PFSK-1 (cell line): ENCODE data around the gene GTPBP1.
A peak's percentile ranks its signal among the peaks of the same experiment; 100 is the strongest.

Source experiments
- FOXP2 ChIP-seq: optimal IDR thresholded peaks from 2 replicates; pipeline ENCODE3; 2011; ENCODE audit warnings: borderline replicate concordance, control low read depth, inconsistent platforms; ENCODE audit not compliant: insufficient read depth; ENCODE audit errors: extremely low read length, extremely low read depth
- POLR2AphosphoS5 ChIP-seq: IDR thresholded peaks from 2 replicates; pipeline ENCODE4 v1.6.1; 2012; ENCODE audit warnings: low read depth, mild to moderate bottlenecking, control low read depth, low read length, moderate library complexity
- SIN3A ChIP-seq: IDR thresholded peaks from 2 replicates; pipeline ENCODE4 v1.6.1; 2012; ENCODE audit warnings: mild to moderate bottlenecking, low read length, moderate library complexity, borderline replicate concordance; ENCODE audit not compliant: insufficient read depth
- TAF1 ChIP-seq: IDR thresholded peaks from 2 replicates; pipeline ENCODE4 v1.6.1; 2012; ENCODE audit warnings: low read length, control low read depth, borderline replicate concordance; ENCODE audit not compliant: insufficient read depth
- TF ChIP-seq, protein P1 (sequence below), 2 experiments: IDR thresholded peaks; 2 replicates each; pipeline versions ENCODE4 v1.6.1 to v1.8.0; 2011 to 2012; ENCODE audit warnings: low read depth in 2 of 2, low read length in 2 of 2, control low read depth in 1 of 2, inconsistent platforms in 1 of 2, mild to moderate bottlenecking in 1 of 2, moderate library complexity in 1 of 2; ENCODE audit not compliant: insufficient read depth in 1 of 2

GTPBP1 gene

DNA sequence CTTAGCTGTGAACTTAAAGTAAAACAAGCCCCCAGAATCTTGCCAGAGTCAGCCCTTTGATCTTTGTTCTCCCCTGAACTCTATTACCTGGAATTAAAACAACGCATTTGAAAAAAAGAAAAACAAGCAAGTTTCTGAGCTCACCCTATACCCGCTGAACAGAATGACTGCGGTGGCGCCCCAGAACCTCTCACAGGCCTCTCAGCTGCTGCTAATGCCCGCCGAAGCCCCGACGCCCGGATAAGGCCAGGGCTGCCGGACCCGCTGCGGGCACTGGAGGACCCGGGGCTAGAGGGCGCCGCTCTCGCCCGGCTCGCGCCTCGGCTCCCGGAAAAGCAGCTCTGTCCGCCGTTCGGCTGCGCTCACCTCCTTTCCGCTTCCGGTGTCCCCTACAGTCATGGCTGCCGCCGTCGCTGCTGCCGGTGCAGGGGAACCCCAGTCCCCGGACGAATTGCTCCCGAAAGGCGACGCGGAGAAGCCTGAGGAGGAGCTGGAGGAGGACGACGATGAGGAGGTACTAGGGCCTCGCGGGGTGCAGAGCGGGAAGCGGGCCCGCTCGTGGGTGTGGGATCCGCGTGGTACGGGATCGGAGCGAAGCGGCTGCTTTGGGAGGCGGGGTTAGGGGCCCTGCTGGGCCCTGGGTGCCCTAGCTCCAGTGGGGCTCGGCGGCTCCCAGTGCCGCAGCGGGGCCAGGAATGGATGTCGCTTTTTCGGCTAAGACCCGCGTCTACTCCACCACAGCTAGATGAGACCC lies 24.0 kb upstream of the GTPBP1 start, which contains the start of gene TOMM22:
Gene TOMM22, plus strand, starts transcription at position 376 of the 754 bp plus-strand sequence. Its CDS starts 22 bp downstream, at position 398.
- TF ChIP-seq SIN3A (no peak), POLR2AphosphoS5 (peak; percentile 83), TAF1 (peak; percentile 93), FOXP2 (peak; percentile 87)
- TF ChIP-seq, protein P1, sequence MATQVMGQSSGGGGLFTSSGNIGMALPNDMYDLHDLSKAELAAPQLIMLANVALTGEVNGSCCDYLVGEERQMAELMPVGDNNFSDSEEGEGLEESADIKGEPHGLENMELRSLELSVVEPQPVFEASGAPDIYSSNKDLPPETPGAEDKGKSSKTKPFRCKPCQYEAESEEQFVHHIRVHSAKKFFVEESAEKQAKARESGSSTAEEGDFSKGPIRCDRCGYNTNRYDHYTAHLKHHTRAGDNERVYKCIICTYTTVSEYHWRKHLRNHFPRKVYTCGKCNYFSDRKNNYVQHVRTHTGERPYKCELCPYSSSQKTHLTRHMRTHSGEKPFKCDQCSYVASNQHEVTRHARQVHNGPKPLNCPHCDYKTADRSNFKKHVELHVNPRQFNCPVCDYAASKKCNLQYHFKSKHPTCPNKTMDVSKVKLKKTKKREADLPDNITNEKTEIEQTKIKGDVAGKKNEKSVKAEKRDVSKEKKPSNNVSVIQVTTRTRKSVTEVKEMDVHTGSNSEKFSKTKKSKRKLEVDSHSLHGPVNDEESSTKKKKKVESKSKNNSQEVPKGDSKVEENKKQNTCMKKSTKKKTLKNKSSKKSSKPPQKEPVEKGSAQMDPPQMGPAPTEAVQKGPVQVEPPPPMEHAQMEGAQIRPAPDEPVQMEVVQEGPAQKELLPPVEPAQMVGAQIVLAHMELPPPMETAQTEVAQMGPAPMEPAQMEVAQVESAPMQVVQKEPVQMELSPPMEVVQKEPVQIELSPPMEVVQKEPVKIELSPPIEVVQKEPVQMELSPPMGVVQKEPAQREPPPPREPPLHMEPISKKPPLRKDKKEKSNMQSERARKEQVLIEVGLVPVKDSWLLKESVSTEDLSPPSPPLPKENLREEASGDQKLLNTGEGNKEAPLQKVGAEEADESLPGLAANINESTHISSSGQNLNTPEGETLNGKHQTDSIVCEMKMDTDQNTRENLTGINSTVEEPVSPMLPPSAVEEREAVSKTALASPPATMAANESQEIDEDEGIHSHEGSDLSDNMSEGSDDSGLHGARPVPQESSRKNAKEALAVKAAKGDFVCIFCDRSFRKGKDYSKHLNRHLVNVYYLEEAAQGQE (IDR thresholded peaks at IDR 0.05; ENCODE audit: insufficient read depth in 1 of 2, low read depth in 2 of 2, low read length in 2 of 2): 0 out of 4 replicates have a peak, but pooled peaks of 1 of the 2 experiments have one; percentile 11

DNA sequence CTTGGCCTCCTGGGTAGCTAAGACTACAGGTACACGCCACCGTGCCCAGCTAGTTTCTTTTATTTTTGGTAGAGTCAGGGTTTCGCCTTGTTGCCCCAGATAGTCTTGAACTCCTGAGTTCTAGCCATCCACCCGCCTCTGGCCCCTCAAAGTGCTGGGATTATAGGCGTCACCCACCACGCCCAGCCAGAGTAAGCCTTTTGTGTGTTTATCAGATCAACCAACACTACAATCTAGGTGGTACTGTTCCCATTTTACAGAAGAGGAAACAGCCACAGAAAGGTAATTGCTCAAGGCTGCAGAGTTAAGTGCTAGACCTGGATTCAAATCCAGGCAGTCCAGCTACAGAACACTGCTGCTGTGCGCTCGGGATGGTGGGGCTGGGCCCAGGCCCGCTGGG lies 20.8 kb upstream of the GTPBP1 start:
- TF ChIP-seq FOXP2 (no peak), TAF1 (no peak), SIN3A (no peak), POLR2AphosphoS5 (0 out of 2 replicates have a peak, but pooled peaks have one; percentile 25)
- TF ChIP-seq, protein P1 (IDR thresholded peaks at IDR 0.05; ENCODE audit: insufficient read depth in 1 of 2, low read depth in 2 of 2, low read length in 2 of 2): no peak

DNA sequence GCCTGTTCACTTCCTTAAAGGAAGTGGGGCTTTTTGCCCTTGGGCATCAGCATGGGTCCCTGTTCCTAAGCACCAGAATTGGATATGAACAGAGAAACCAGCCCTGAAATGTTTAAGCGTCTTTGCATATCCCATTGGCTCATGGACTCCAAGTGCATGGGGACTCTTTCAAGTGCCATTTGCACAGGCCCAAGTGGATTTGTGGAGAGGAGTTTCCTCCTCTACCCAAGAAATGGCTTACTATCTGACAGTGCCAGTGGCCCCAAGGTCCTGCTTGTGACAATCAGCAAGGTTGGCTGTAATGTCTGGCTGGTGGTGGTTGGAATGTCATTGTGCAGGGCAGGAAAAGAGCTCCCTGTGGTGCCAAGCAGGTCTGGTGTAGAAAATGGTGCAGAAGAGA lies 20.0 kb upstream of the GTPBP1 start:
- TF ChIP-seq TAF1 (no peak), SIN3A (no peak), FOXP2 (no peak), POLR2AphosphoS5 (no peak)
- TF ChIP-seq, protein P1 (IDR thresholded peaks at IDR 0.05; ENCODE audit: insufficient read depth in 1 of 2, low read depth in 2 of 2, low read length in 2 of 2): no peak

DNA sequence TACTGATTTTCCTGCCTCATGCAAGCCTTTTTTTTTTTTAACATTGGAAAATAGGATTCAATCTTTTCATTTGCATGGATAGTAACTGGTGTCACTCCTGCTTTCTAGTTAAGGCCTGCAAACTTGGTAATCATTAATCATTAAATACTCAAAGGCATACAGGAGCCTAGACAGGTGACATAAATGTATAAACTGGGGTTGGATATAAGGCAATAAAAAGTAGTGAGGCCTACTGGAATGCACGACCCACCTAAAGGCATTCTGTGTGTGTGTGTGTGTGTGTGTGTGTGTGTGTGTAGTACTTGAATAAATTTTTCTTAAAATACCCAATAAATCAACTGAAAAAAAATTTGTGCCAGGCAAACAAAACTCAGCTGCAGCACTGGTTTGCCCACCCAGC lies 16.1 kb upstream of the GTPBP1 start:
- TF ChIP-seq TAF1 (no peak), SIN3A (no peak), FOXP2 (no peak), POLR2AphosphoS5 (no peak)
- TF ChIP-seq, protein P1 (IDR thresholded peaks at IDR 0.05; ENCODE audit: insufficient read depth in 1 of 2, low read depth in 2 of 2, low read length in 2 of 2): no peak

DNA sequence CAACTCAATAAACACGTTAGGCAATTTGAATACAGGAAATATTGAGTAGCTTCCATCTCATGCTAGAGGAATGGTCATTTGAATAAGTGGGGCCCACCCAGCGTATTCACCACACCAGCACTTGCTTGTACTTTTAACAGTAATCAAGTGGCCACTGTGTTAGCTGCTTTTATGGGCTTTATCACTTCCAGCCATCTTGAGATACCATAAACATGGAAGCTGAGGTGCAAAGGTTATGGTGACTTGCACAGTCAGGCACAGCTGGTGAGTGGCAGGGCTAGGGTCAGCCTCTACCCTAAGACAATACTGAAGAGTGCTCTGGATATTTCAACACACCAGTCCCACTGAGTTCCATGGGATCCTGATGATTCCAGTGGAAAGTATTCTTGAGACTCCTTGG lies 11.7 kb upstream of the GTPBP1 start:
- TF ChIP-seq POLR2AphosphoS5 (no peak), TAF1 (no peak), SIN3A (no peak), FOXP2 (no peak)
- TF ChIP-seq, protein P1 (IDR thresholded peaks at IDR 0.05; ENCODE audit: insufficient read depth in 1 of 2, low read depth in 2 of 2, low read length in 2 of 2): no peak
